22Rv1 (cell line): ENCODE data around the gene PPP6R2.
"Not testable (repeated sequence)": the region's sequence is repeated elsewhere in the genome, so short reads cannot be mapped to it uniquely, and the experiment has no call there.

Experiments used
- H3K27ac ChIP-seq: fragments of 450-650 bp; 2 replicates; pipeline ENCODE4 v1.5.1; 2017
- CTCF ChIP-seq: fragments of 450-650 bp; IDR thresholded peaks from 2 replicates; pipeline ENCODE4 v1.5.1; 2017; ENCODE audit warnings: mild to moderate bottlenecking
- ZFX ChIP-seq: fragments of 450-650 bp; IDR thresholded peaks from 2 replicates; pipeline ENCODE4 v1.6.1; 2017; ENCODE audit warnings: antibody characterized with exemption, borderline replicate concordance

PPP6R2 gene

GRCh38 chr22:50357222-50357621 is 14.1 kb downstream of the PPP6R2 start:
- TF ChIP-seq CTCF (no peak), ZFX (no peak)
- H3K27ac ChIP-seq: no peak overlapping the region

- H3K27ac ChIP-seq: no peak overlapping the region
- no peak for TF ChIP-seq CTCF
- no peak for TF ChIP-seq ZFX
Measured at GRCh38 chr22:50357756-50358155, 14.6 kb downstream of the PPP6R2 start.

GRCh38 chr22:50360578-50360977 is 17.5 kb downstream of the PPP6R2 start:
- TF ChIP-seq ZFX (no peak), CTCF (no peak)
- no peak overlapping the region for H3K27ac ChIP-seq

GRCh38 chr22:50361222-50361621 is 18.1 kb downstream of the PPP6R2 start:
- TF ChIP-seq ZFX (no peak), CTCF (no peak)
- no peak overlapping the region for H3K27ac ChIP-seq

GRCh38 chr22:50361688-50362087 is 18.6 kb downstream of the PPP6R2 start:
- TF ChIP-seq ZFX (no peak), CTCF (no peak)
- H3K27ac ChIP-seq: no peak overlapping the region

GRCh38 chr22:50363166-50363802 is 20.2 kb downstream of the PPP6R2 start:
- H3K27ac ChIP-seq: no peak overlapping the region; the same call in 1 of the 2 replicates
- TF ChIP-seq ZFX (no peak), CTCF (no peak)

GRCh38 chr22:50363803-50364194 is 20.7 kb downstream of the PPP6R2 start:
- H3K27ac ChIP-seq: not testable (repeated sequence)

- TF ChIP-seq CTCF (no peak), ZFX (no peak)
- H3K27ac ChIP-seq: no peak overlapping the region
Measured at GRCh38 chr22:50367778-50368500, 24.8 kb downstream of the PPP6R2 start.
